GM23338 (cell line): ENCODE data around the gene DTNA. TPM values are rescaled to one million over a fixed set of nuclear protein-coding genes. Genes with fewer than 3 reads are reported as not detected.

Experiments used
- ATAC-seq: fragments of 200-7000 bp; cut with Tn5 transposase; 3 replicates; pipeline ENCODE4 v1.9.1; 2020
- DNase-seq: peaks from one replicate; pipeline ENCODE4 v3.0.0-alpha.2; 2015; ENCODE audit warnings: low spot score
- H2AFZ ChIP-seq: fragments of 200-600 bp; sonication (generic); 2 replicates; pipeline ENCODE4 v1.8.0; 2016; ENCODE audit warnings: antibody characterized with exemption, mild to moderate bottlenecking, moderate library complexity
- H3F3A ChIP-seq: fragments of 200-600 bp; sonication (generic); replicated peaks from 2 replicates; pipeline ENCODE4 v1.8.0; 2017; ENCODE audit warnings: antibody characterized with exemption, mixed run types, low read depth
- H3K27ac ChIP-seq: fragments of 200-600 bp; sonication (generic); 2 replicates; pipeline ENCODE4 v1.6.1; 2016; ENCODE audit warnings: low read depth
- H3K27me3 ChIP-seq: fragments of 200-600 bp; sonication (generic); 2 replicates; pipeline ENCODE4 v1.8.0; 2016; ENCODE audit warnings: mild to moderate bottlenecking, mixed run types, moderate library complexity; ENCODE audit not compliant: insufficient read depth
- H3K36me3 ChIP-seq: fragments of 200-600 bp; sonication (generic); 2 replicates; pipeline ENCODE4 v1.8.0; 2016; ENCODE audit warnings: mild to moderate bottlenecking; ENCODE audit not compliant: insufficient read depth
- H3K4me1 ChIP-seq: fragments of 200-600 bp; sonication (generic); 2 replicates; pipeline ENCODE4 v1.8.0; 2016; ENCODE audit warnings: mild to moderate bottlenecking, moderate library complexity; ENCODE audit not compliant: insufficient read depth
- H3K4me2 ChIP-seq: fragments of 200-600 bp; sonication (generic); 2 replicates; pipeline ENCODE4 v1.7.1; 2017; ENCODE audit warnings: mixed run types
- H3K4me3 ChIP-seq: fragments of 200-600 bp; sonication (generic); 2 replicates; pipeline ENCODE4 v1.6.1; 2016; ENCODE audit warnings: mixed run types
- H3K79me2 ChIP-seq: fragments of 200-600 bp; sonication (generic); replicated peaks from 2 replicates; pipeline ENCODE4 v1.8.0; 2017; ENCODE audit warnings: mild to moderate bottlenecking; ENCODE audit not compliant: insufficient read depth
- H3K9me2 ChIP-seq: fragments of 200-600 bp; sonication (generic); 2 replicates; pipeline ENCODE4 v1.8.0; 2017; ENCODE audit not compliant: insufficient read depth
- H4K20me1 ChIP-seq: fragments of 200-600 bp; sonication (generic); replicated peaks from 2 replicates; pipeline ENCODE4 v1.8.0; 2017; ENCODE audit warnings: mild to moderate bottlenecking; ENCODE audit not compliant: insufficient read depth
- H3K27ac Mint-ChIP-seq: 2 replicates; pipeline ENCODE4 v1.8.0; 2020; ENCODE audit warnings: inconsistent platforms, mild to moderate bottlenecking, moderate library complexity, mixed read lengths
- H3K27me3 Mint-ChIP-seq: 3 replicates; pipeline ENCODE4 v1.8.0; 2022; ENCODE audit warnings: low read depth, mild to moderate bottlenecking, moderate library complexity, mixed read lengths, inconsistent platforms; ENCODE audit not compliant: insufficient read depth, poor library complexity
- H3K36me3 Mint-ChIP-seq: 3 replicates; pipeline ENCODE4 v1.8.0; 2021; ENCODE audit warnings: low read depth, mild to moderate bottlenecking, inconsistent platforms, moderate library complexity, mixed read lengths
- H3K4me1 Mint-ChIP-seq: 3 replicates; pipeline ENCODE4 v1.8.0; 2020; ENCODE audit warnings: mild to moderate bottlenecking, inconsistent platforms, mixed read lengths
- H3K4me3 Mint-ChIP-seq: 3 replicates; pipeline ENCODE4 v1.8.0; 2021; ENCODE audit warnings: moderate library complexity, mild to moderate bottlenecking, inconsistent platforms, mixed read lengths
- H3K9me3 Mint-ChIP-seq: 3 replicates; pipeline ENCODE4 v1.8.0; 2020; ENCODE audit warnings: moderate library complexity, mild to moderate bottlenecking, inconsistent platforms, mixed read lengths
- CREB1 ChIP-seq: fragments of 250-450 bp; sonication (Bioruptor Pico); IDR thresholded peaks from 2 replicates; pipeline ENCODE4 v1.5.0; 2020; ENCODE audit warnings: low read depth, mild to moderate bottlenecking, moderate library complexity
- JUNB ChIP-seq: IDR thresholded peaks from one replicate; pipeline ENCODE4 v1.6.1; 2016; ENCODE audit warnings: antibody characterized with exemption; ENCODE audit not compliant: unreplicated experiment
- NANOG ChIP-seq: IDR thresholded peaks from 2 replicates; pipeline ENCODE4 v1.6.1; 2016; ENCODE audit warnings: antibody characterized with exemption, borderline replicate concordance
- STAT1 ChIP-seq: IDR thresholded peaks from one replicate; pipeline ENCODE4 v1.6.1; 2016; ENCODE audit warnings: antibody characterized with exemption; ENCODE audit not compliant: unreplicated experiment
- polyA plus RNA-seq: library from polyadenylated mRNA; unstranded; fragments of >200 nt; fragmentation: Nextera tagmentation; extraction: Ambion mirVana; gene quantifications from 2 replicates; pipeline ENCODE4 v1.2.1, GENCODE V29; 2016
- total RNA-seq: library from RNA; depleted of rRNA; stranded (reverse); fragments of >200 nt; shearing (Covaris generic); gene quantifications from 2 replicates; pipeline ENCODE4 v1.2.3, GENCODE V29; 2014
- TF ChIP-seq, protein P1 (sequence below): IDR thresholded peaks from one replicate; pipeline ENCODE4 v1.6.1; 2018; ENCODE audit warnings: antibody characterized with exemption; ENCODE audit not compliant: unreplicated experiment
- TF ChIP-seq, protein P2 (sequence below), 2 experiments: fragments of 200-600 bp in 1 of 2; sonication (generic) in 1 of 2; conservative IDR thresholded peaks; 2 replicates each; pipeline versions ENCODE4 v1.5.1 to v1.6.1; 2016 to 2017; ENCODE audit warnings: antibody characterized with exemption in 2 of 2, low read depth in 2 of 2, mild to moderate bottlenecking in 2 of 2, moderate library complexity in 1 of 2
- TF ChIP-seq, protein P3 (sequence below): IDR thresholded peaks from 2 replicates; pipeline ENCODE4 v1.6.1; 2016; ENCODE audit warnings: antibody characterized with exemption
- TF ChIP-seq, protein P4 (sequence below): fragments of 250-450 bp; sonication (Bioruptor Pico); IDR thresholded peaks from 2 replicates; pipeline ENCODE4 v1.5.0; 2020; ENCODE audit warnings: mild to moderate bottlenecking, moderate library complexity

The DTNA gene
- total and polyA plus RNA-seq, 2 experiments from 2014 or later, result 11.5 to 25.1 TPM

DNA sequence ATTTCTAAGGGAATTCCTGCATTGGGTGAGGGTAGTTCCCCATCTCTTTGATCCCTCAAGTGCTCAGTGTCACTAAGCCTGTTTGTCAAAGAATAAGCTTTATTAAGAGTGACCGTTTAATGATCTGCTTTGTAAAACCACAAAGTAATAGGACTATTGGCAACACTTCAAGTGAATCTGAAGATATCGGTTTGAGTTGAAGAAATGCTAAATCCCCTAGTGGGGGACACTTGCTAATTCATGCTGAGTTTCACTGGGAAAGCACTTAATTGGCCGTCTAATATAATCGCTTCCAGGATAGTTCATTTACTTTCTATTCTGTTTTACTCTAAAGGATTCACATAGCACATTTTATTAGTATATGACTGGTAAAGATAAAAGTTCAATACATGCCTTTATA is 54.4 kb downstream of the DTNA start:
- H3K4me1 Mint-ChIP-seq, result no peaks in the 10 kb centered on the region
- no peaks in the 10 kb centered on the region for H3K27me3 ChIP-seq
- H3K4me1 ChIP-seq, result no peaks in the 10 kb centered on the region
- no peak overlapping the region for H3K4me3 Mint-ChIP-seq
- H3K27ac ChIP-seq, result no peak overlapping the region
- no peaks in the 10 kb centered on the region for H4K20me1 ChIP-seq
- TF ChIP-seq, protein P1, sequence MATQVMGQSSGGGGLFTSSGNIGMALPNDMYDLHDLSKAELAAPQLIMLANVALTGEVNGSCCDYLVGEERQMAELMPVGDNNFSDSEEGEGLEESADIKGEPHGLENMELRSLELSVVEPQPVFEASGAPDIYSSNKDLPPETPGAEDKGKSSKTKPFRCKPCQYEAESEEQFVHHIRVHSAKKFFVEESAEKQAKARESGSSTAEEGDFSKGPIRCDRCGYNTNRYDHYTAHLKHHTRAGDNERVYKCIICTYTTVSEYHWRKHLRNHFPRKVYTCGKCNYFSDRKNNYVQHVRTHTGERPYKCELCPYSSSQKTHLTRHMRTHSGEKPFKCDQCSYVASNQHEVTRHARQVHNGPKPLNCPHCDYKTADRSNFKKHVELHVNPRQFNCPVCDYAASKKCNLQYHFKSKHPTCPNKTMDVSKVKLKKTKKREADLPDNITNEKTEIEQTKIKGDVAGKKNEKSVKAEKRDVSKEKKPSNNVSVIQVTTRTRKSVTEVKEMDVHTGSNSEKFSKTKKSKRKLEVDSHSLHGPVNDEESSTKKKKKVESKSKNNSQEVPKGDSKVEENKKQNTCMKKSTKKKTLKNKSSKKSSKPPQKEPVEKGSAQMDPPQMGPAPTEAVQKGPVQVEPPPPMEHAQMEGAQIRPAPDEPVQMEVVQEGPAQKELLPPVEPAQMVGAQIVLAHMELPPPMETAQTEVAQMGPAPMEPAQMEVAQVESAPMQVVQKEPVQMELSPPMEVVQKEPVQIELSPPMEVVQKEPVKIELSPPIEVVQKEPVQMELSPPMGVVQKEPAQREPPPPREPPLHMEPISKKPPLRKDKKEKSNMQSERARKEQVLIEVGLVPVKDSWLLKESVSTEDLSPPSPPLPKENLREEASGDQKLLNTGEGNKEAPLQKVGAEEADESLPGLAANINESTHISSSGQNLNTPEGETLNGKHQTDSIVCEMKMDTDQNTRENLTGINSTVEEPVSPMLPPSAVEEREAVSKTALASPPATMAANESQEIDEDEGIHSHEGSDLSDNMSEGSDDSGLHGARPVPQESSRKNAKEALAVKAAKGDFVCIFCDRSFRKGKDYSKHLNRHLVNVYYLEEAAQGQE, result no peak
- TF ChIP-seq STAT1 (no peak), NANOG (no peak)
- TF ChIP-seq, protein P2, sequence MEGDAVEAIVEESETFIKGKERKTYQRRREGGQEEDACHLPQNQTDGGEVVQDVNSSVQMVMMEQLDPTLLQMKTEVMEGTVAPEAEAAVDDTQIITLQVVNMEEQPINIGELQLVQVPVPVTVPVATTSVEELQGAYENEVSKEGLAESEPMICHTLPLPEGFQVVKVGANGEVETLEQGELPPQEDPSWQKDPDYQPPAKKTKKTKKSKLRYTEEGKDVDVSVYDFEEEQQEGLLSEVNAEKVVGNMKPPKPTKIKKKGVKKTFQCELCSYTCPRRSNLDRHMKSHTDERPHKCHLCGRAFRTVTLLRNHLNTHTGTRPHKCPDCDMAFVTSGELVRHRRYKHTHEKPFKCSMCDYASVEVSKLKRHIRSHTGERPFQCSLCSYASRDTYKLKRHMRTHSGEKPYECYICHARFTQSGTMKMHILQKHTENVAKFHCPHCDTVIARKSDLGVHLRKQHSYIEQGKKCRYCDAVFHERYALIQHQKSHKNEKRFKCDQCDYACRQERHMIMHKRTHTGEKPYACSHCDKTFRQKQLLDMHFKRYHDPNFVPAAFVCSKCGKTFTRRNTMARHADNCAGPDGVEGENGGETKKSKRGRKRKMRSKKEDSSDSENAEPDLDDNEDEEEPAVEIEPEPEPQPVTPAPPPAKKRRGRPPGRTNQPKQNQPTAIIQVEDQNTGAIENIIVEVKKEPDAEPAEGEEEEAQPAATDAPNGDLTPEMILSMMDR (conservative IDR thresholded peaks at IDR 0.05; ENCODE audit: low read depth in 2 of 2), result peak in 1 of 2 experiments; percentile 51; a peak in 3 of 4 replicates
- H3K4me2 ChIP-seq, result no peak overlapping the region
- ATAC-seq, result no peak
- no peaks in the 10 kb centered on the region for H3K27me3 Mint-ChIP-seq
- no peaks in the 10 kb centered on the region for H3F3A ChIP-seq
- H3K36me3 Mint-ChIP-seq, result no peaks in the 10 kb centered on the region
- peak; percentile 35 for DNase-seq
- H3K9me2 ChIP-seq, result 0 out of 2 replicates have a peak, but pooled peaks cover 3% of the 10 kb centered on the region
- H3K4me3 ChIP-seq, result no peak overlapping the region
- H3K36me3 ChIP-seq, result no peaks in the 10 kb centered on the region
- H2AFZ ChIP-seq, result no peak overlapping the region
- H3K27ac Mint-ChIP-seq, result no peak overlapping the region
- H3K79me2 ChIP-seq, result no peaks in the 10 kb centered on the region
- no peaks in the 10 kb centered on the region for H3K9me3 Mint-ChIP-seq

DNA sequence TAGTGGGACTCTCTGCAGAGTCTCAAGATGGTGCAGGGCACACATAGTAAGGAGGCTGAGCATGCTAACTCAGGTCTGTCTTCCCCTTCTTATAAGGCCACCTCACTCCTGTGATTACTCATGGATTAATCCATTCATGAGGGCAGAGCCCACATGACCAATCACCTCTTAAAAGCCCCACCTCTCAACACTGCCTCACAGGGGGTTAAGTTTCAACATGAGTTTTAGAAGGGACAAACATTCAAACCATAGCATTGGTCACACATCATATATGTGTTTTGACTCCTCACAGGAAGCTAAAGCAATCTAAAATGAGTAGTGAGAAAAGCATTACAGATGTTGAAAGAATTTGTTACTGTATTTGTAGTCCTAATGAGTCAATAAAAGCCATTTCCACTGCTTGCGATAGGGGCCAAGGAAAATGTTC is 57.5 kb downstream of the DTNA start:
- no peak for ATAC-seq
- H3K4me3 ChIP-seq, result no peak overlapping the region
- no peaks in the 10 kb centered on the region for H3F3A ChIP-seq
- no peaks in the 10 kb centered on the region for H3K79me2 ChIP-seq
- H3K27ac ChIP-seq, result no peak overlapping the region
- H3K27me3 Mint-ChIP-seq, result no peaks in the 10 kb centered on the region
- H3K36me3 ChIP-seq, result no peaks in the 10 kb centered on the region
- no peak overlapping the region for H3K27ac Mint-ChIP-seq
- no peak for DNase-seq
- H3K9me2 ChIP-seq, result no peaks in the 10 kb centered on the region
- H3K27me3 ChIP-seq, result no peaks in the 10 kb centered on the region
- H2AFZ ChIP-seq, result no peak overlapping the region
- H3K4me1 ChIP-seq, result no peaks in the 10 kb centered on the region
- H3K4me3 Mint-ChIP-seq, result no peak overlapping the region
- H3K4me1 Mint-ChIP-seq, result no peaks in the 10 kb centered on the region; the same call in 2 of the 3 replicates
- H3K4me2 ChIP-seq, result no peak overlapping the region
- H3K36me3 Mint-ChIP-seq, result peaks cover 3% of the 10 kb centered on the region; the same call in 1 of the 3 replicates
- H3K9me3 Mint-ChIP-seq, result no peaks in the 10 kb centered on the region
- no peaks in the 10 kb centered on the region for H4K20me1 ChIP-seq
- no peak for TF ChIP-seq JUNB
- no peak for TF ChIP-seq STAT1
- no peak for TF ChIP-seq CREB1
- TF ChIP-seq NANOG, result no peak
- TF ChIP-seq, protein P3, sequence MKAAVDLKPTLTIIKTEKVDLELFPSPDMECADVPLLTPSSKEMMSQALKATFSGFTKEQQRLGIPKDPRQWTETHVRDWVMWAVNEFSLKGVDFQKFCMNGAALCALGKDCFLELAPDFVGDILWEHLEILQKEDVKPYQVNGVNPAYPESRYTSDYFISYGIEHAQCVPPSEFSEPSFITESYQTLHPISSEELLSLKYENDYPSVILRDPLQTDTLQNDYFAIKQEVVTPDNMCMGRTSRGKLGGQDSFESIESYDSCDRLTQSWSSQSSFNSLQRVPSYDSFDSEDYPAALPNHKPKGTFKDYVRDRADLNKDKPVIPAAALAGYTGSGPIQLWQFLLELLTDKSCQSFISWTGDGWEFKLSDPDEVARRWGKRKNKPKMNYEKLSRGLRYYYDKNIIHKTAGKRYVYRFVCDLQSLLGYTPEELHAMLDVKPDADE, result no peak
- TF ChIP-seq, protein P4, sequence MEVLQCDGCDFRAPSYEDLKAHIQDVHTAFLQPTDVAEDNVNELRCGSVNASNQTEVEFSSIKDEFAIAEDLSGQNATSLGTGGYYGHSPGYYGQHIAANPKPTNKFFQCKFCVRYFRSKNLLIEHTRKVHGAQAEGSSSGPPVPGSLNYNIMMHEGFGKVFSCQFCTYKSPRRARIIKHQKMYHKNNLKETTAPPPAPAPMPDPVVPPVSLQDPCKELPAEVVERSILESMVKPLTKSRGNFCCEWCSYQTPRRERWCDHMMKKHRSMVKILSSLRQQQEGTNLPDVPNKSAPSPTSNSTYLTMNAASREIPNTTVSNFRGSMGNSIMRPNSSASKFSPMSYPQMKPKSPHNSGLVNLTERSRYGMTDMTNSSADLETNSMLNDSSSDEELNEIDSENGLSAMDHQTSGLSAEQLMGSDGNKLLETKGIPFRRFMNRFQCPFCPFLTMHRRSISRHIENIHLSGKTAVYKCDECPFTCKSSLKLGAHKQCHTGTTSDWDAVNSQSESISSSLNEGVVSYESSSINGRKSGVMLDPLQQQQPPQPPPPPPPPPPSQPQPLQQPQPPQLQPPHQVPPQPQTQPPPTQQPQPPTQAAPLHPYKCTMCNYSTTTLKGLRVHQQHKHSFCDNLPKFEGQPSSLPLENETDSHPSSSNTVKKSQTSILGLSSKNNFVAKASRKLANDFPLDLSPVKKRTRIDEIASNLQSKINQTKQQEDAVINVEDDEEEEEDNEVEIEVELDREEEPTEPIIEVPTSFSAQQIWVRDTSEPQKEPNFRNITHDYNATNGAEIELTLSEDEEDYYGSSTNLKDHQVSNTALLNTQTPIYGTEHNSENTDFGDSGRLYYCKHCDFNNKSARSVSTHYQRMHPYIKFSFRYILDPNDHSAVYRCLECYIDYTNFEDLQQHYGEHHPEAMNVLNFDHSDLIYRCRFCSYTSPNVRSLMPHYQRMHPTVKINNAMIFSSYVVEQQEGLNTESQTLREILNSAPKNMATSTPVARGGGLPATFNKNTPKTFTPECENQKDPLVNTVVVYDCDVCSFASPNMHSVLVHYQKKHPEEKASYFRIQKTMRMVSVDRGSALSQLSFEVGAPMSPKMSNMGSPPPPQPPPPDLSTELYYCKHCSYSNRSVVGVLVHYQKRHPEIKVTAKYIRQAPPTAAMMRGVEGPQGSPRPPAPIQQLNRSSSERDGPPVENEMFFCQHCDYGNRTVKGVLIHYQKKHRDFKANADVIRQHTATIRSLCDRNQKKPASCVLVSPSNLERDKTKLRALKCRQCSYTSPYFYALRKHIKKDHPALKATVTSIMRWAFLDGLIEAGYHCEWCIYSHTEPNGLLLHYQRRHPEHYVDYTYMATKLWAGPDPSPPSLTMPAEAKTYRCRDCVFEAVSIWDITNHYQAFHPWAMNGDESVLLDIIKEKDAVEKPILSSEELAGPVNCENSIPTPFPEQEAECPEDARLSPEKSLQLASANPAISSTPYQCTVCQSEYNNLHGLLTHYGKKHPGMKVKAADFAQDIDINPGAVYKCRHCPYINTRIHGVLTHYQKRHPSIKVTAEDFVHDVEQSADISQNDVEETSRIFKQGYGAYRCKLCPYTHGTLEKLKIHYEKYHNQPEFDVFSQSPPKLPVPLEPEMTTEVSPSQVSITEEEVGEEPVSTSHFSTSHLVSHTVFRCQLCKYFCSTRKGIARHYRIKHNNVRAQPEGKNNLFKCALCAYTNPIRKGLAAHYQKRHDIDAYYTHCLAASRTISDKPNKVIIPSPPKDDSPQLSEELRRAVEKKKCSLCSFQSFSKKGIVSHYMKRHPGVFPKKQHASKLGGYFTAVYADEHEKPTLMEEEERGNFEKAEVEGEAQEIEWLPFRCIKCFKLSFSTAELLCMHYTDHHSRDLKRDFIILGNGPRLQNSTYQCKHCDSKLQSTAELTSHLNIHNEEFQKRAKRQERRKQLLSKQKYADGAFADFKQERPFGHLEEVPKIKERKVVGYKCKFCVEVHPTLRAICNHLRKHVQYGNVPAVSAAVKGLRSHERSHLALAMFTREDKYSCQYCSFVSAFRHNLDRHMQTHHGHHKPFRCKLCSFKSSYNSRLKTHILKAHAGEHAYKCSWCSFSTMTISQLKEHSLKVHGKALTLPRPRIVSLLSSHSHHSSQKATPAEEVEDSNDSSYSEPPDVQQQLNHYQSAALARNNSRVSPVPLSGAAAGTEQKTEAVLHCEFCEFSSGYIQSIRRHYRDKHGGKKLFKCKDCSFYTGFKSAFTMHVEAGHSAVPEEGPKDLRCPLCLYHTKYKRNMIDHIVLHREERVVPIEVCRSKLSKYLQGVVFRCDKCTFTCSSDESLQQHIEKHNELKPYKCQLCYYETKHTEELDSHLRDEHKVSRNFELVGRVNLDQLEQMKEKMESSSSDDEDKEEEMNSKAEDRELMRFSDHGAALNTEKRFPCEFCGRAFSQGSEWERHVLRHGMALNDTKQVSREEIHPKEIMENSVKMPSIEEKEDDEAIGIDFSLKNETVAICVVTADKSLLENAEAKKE, result no peak
